Smooth muscle cell (in vitro differentiated cells): ENCODE results near the gene DTL. TPM values are rescaled to one million over a fixed set of nuclear protein-coding genes. Genes with fewer than 3 reads are reported as not detected.

Experiments
- DNase-seq: peaks from one replicate; lab custom pipeline; 2025; ENCODE audit not compliant: unreplicated experiment; lab: John Stamatoyannopoulos, UW
- H2AFZ ChIP-seq: fragments of 200-600 bp; sonication (generic); 2 replicates; pipeline ENCODE4 v1.6.0; 2016; ENCODE audit warnings: antibody characterized with exemption, low read depth, mild to moderate bottlenecking
- H3F3A ChIP-seq: fragments of 200-600 bp; sonication (generic); 2 replicates; pipeline ENCODE4 v1.6.0; 2017; ENCODE audit warnings: antibody characterized with exemption, low read depth
- H3K27ac ChIP-seq: fragments of 200-600 bp; sonication (generic); 2 replicates; pipeline ENCODE4 v1.5.1; 2016; ENCODE audit warnings: low read depth, mild to moderate bottlenecking
- H3K27me3 ChIP-seq: fragments of 200-600 bp; sonication (generic); 2 replicates; pipeline ENCODE4 v1.6.1; 2016; ENCODE audit warnings: low read depth, mild to moderate bottlenecking
- H3K36me3 ChIP-seq: fragments of 200-600 bp; sonication (generic); 2 replicates; pipeline ENCODE4 v1.5.1; 2016; ENCODE audit warnings: low read depth
- H3K4me1 ChIP-seq: fragments of 200-600 bp; sonication (generic); 2 replicates; pipeline ENCODE4 v1.5.1; 2016; ENCODE audit warnings: low read depth
- H3K4me2 ChIP-seq: fragments of 200-600 bp; sonication (generic); 2 replicates; pipeline ENCODE4 v1.6.0; 2016; ENCODE audit warnings: mild to moderate bottlenecking
- H3K4me3 ChIP-seq: fragments of 200-600 bp; sonication (generic); 2 replicates; pipeline ENCODE4 v1.5.1; 2016; ENCODE audit warnings: mild to moderate bottlenecking
- H3K79me2 ChIP-seq: fragments of 200-600 bp; sonication (generic); 2 replicates; pipeline ENCODE4 v1.6.0; 2016; ENCODE audit warnings: low read depth, mild to moderate bottlenecking
- H3K9ac ChIP-seq: fragments of 200-600 bp; sonication (generic); 2 replicates; pipeline ENCODE4 v1.6.0; 2016; ENCODE audit warnings: low read depth
- H3K9me3 ChIP-seq: fragments of 200-600 bp; sonication (generic); replicated peaks from 2 replicates; pipeline ENCODE4 v1.5.1; 2016; ENCODE audit warnings: low read depth
- H4K20me1 ChIP-seq: fragments of 200-600 bp; sonication (generic); 2 replicates; pipeline ENCODE4 v1.6.0; 2016; ENCODE audit warnings: low read depth
- WGBS: methylation state at CpG from one replicate; pipeline ENCODE4 v1.1.7; 2016; ENCODE audit warnings: low lambda C conversion rate; 5-methylcytosine and 5-hydroxymethylcytosine counted together
- polyA plus RNA-seq: library from polyadenylated mRNA; unstranded; fragments of >200 nt; fragmentation: Nextera tagmentation; extraction: Ambion mirVana; gene quantifications from 2 replicates; pipeline ENCODE4 v1.2.1, GENCODE V29; 2016
- total RNA-seq: library from RNA; depleted of rRNA; stranded (reverse); fragments of >200 nt; gene quantifications from 2 replicates; pipeline ENCODE4 v1.2.3, GENCODE V29; 2014
- TF ChIP-seq, protein P1 (sequence below): fragments of 200-600 bp; sonication (generic); IDR thresholded peaks from 2 replicates; pipeline ENCODE4 v1.5.1; 2017; ENCODE audit warnings: borderline replicate concordance, mild to moderate bottlenecking, antibody characterized with exemption; ENCODE audit not compliant: insufficient read depth, poor library complexity, severe bottlenecking

The DTL gene
- total and polyA plus RNA-seq, 2 experiments from 2014 or later: 9.7 to 12.7 TPM

DNA sequence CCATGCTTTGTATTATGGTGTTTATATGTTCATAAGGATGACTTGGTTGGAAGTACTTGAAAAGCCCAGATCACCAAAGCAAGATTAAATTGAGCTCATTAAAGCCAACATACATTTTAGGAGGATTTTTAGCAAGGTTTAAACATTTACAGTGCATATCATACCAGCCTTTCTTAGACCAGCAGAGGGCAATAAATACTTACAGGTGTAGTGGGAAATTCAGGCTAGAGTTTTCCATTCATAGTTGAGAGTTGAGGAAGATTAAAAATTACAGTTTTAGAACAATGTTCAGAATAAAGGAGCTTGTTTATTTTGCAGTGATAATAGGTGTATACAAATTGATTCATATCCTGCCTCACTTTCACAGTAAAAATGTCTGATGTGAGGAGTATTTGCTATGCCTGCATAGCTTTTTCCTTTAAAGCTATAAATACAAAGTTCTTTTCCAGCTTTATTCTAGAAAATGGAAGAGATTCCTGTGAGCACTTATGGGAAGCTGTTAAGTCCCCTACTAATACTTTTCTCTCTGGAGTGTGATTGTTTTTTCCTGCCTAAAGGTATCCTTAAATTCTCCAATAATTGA, 35.3 kb downstream of the DTL start:
- TF ChIP-seq, protein P1, sequence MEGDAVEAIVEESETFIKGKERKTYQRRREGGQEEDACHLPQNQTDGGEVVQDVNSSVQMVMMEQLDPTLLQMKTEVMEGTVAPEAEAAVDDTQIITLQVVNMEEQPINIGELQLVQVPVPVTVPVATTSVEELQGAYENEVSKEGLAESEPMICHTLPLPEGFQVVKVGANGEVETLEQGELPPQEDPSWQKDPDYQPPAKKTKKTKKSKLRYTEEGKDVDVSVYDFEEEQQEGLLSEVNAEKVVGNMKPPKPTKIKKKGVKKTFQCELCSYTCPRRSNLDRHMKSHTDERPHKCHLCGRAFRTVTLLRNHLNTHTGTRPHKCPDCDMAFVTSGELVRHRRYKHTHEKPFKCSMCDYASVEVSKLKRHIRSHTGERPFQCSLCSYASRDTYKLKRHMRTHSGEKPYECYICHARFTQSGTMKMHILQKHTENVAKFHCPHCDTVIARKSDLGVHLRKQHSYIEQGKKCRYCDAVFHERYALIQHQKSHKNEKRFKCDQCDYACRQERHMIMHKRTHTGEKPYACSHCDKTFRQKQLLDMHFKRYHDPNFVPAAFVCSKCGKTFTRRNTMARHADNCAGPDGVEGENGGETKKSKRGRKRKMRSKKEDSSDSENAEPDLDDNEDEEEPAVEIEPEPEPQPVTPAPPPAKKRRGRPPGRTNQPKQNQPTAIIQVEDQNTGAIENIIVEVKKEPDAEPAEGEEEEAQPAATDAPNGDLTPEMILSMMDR: peak; percentile 83
- H3K4me3 ChIP-seq: no peak overlapping the region
- no peak overlapping the region for H3K9ac ChIP-seq
- no peaks in the 10 kb centered on the region for H3K27me3 ChIP-seq
- no peaks in the 10 kb centered on the region for H3F3A ChIP-seq
- H2AFZ ChIP-seq: no peak overlapping the region
- H4K20me1 ChIP-seq: no peaks in the 10 kb centered on the region
- no peaks in the 10 kb centered on the region for H3K9me3 ChIP-seq
- no peak for DNase-seq
- H3K4me2 ChIP-seq: no peak overlapping the region
- H3K79me2 ChIP-seq: no peaks in the 10 kb centered on the region
- H3K27ac ChIP-seq: no peak overlapping the region
- no peaks in the 10 kb centered on the region for H3K4me1 ChIP-seq
- H3K36me3 ChIP-seq: no peaks in the 10 kb centered on the region

DNA sequence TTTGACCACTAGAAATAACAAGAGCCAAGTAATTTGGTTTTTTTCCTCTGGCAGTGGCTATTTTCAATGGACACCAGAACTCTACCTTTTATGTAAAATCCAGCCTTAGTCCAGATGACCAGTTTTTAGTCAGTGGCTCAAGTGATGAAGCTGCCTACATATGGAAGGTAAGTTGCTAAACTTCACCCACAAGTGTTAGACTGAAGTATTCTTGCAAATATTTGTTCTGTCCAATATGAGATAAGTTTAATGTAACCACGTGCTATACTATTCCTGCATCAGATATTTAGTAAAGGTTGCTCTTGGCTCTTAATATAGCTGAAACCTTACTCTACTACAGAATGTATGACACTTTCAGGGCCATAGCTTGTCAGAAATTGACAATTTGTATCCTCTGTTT, 36.5 kb downstream of the DTL start:
- Histone ChIP-seq H3K9me3 (no peaks in the 10 kb centered on the region), H3K9ac (no peak overlapping the region), H4K20me1 (no peaks in the 10 kb centered on the region), H3K4me2 (no peak overlapping the region), H3K36me3 (no peaks in the 10 kb centered on the region), H2AFZ (no peak overlapping the region), H3K27me3 (no peaks in the 10 kb centered on the region), H3K4me1 (no peaks in the 10 kb centered on the region), H3K79me2 (no peaks in the 10 kb centered on the region), H3K27ac (no peak overlapping the region), H3K4me3 (no peak overlapping the region), H3F3A (no peaks in the 10 kb centered on the region)
- TF ChIP-seq, protein P1: no peak
- 100% methylated on average over 1 of the region's 1 CpG for WGBS
- DNase-seq: no peak

DNA sequence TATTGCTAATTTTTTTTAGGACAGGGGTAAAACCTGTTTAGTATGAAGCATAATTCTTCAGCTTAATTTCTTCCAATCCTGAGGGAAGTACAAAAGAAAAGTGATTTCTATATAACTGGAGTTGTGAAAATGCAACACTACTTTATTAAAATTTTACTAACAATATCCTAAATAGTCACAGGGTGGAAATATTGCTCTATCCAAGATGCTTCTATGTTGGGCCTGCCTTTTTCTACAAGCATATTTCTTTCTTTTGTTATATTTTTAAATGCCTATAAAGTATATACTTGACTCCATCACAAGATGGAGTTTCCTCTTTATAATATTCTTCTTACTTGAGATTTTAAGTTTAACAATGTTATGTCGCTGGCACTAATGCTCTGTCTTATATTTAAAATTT, 37.9 kb downstream of the DTL start:
- no peaks in the 10 kb centered on the region for H3F3A ChIP-seq
- H3K27ac ChIP-seq: no peak overlapping the region
- no peaks in the 10 kb centered on the region for H3K4me1 ChIP-seq
- no peaks in the 10 kb centered on the region for H3K9me3 ChIP-seq
- H3K36me3 ChIP-seq: no peaks in the 10 kb centered on the region
- H3K9ac ChIP-seq: no peak overlapping the region
- DNase-seq: no peak
- no peak overlapping the region for H3K4me3 ChIP-seq
- TF ChIP-seq, protein P1: no peak
- no peaks in the 10 kb centered on the region for H3K79me2 ChIP-seq
- no peaks in the 10 kb centered on the region for H4K20me1 ChIP-seq
- WGBS: 97% methylated on average over 1 of the region's 1 CpG
- H3K27me3 ChIP-seq: no peaks in the 10 kb centered on the region
- no peak overlapping the region for H3K4me2 ChIP-seq
- H2AFZ ChIP-seq: no peak overlapping the region

DNA sequence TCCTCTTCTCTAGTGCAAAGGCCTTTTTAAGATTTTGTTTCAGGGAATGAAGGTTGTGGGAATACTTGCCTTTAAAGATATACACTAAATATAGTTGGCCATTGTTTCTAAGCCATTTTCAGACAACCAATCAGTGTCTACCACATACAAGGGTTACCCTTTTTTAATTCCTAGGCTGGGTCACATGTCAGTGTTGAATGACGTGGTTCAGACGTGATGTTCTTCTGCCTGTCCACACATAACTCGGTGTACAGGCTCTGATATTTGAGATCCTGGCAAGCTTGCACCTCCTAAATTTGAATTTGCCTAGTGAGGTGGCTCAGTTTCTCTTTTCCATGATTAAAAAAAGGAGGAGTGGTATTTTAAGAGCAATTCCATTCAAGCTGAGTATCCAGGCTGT, 38.8 kb downstream of the DTL start:
- TF ChIP-seq, protein P1: no peak
- Histone ChIP-seq H3K9me3 (no peaks in the 10 kb centered on the region), H4K20me1 (no peaks in the 10 kb centered on the region), H3K36me3 (no peaks in the 10 kb centered on the region), H3F3A (no peaks in the 10 kb centered on the region), H3K27ac (no peak overlapping the region), H3K4me3 (no peak overlapping the region), H3K4me1 (no peaks in the 10 kb centered on the region), H3K4me2 (no peak overlapping the region), H3K27me3 (no peaks in the 10 kb centered on the region), H3K79me2 (no peaks in the 10 kb centered on the region), H3K9ac (no peak overlapping the region), H2AFZ (no peak overlapping the region)
- DNase-seq: no peak
- 89% methylated on average over 3 of the region's 3 CpGs for WGBS
